DMS153 treated with DMSO at 0.1 percent for 48 hours (cell line): ENCODE measurements around the gene PDGFA.
A peak's percentile ranks its signal among the peaks of the same experiment; 100 is the strongest.

Experiments used
- DNase-seq: peaks from one replicate; lab custom pipeline; 2025; ENCODE audit not compliant: unreplicated experiment; lab: John Stamatoyannopoulos, UW

Gene PDGFA

GRCh38 chr7:491958-492713 is 27.5 kb downstream of the PDGFA start:
- no peak for DNase-seq

- DNase-seq = no peak
Observed at GRCh38 chr7:491292-491957, 28.2 kb downstream of the PDGFA start.

- DNase-seq = no peak
Observed at GRCh38 chr7:490461-491291, 29.0 kb downstream of the PDGFA start.

DNA sequence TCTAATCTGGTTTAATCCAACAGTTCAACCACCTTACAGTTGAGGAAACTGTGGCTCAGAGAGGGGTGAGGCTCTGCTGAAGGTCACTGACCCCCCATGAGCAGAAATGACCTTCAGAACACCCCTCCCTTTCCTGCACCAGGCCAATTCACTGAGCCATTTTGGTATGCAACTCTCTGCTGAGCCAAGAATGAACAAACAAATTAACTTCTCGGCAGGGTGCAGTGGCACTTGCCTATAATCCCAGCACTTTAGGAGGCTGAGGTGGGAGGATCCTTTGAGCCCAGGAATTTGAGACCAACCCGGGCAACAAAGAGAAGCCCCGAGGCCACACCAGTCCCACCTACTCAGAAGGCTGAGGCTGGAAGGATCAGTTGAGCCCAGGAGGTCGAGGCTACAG is 29.8 kb downstream of the PDGFA start:
- no peak for DNase-seq

DNA sequence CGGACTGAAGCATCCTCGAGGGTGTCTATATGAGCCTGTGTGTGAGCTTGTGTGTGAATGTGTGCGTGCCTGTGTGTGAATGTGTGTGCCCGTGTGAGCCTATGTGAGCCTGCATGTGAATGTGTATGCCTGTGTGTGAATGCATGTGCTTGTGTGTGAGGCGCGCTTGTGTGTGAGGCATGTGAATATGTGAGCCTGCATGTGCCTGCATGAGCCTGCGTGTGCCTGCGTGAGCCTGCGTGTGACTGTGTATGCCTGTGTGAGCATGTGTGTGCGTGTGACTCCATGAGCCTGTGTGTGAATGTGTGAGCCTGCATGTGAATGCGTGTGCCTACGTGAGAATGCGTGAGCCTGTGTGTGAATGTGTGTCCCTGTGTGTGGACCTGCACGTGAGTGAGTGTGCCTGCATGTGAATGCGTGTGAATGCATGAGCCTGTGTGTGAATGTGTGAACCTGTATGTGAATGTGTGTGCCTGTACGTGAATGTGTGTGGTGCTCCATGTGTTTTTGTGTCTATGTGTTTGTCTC is 33.4 kb downstream of the PDGFA start:
- no peak for DNase-seq

DNA sequence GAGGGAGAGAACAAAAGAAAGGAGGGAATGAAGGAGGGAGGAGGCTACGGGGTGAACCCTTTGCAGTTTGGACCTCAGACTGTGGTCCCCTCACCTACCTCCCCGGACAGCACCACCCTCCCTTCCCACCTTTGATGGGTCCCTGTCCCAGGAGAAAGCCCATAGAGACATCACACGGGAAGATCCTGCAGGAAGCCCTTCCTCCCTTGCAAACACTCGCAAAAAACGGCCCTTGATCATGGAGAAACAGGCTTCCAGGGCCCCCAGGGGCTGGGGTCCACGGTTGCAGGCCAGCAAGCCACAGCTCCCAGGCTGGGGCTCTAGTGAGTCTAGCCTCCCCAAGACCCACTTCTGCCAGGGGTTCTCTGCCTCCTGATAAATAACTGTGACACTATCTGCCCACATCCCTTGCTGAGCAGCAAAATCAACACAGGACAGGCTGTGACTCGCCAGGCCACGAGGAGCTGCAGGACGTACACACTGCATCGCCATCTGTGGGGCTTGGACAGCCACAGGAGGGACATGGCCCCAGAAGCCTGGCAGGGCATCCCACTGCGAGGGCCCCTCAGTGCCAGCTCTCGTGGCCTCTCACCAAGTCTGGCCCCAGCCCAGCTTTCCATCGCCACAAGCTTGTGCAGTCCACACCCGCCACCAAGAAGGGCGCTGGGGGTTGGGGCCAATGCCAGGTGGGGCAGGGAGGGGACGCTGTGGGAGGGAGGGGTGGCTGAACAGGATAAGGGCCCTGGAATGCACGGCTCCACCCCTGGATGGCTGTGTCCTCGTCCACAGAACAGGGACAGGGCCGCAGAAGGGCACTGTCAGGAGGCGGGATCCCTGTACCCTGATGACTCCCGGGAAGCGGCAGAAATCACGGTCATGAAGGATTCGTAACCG is 34.2 kb downstream of the PDGFA start:
- DNase-seq = peak; percentile 10

GRCh38 chr7:484356-485101 is 35.1 kb downstream of the PDGFA start:
- no peak for DNase-seq

DNA sequence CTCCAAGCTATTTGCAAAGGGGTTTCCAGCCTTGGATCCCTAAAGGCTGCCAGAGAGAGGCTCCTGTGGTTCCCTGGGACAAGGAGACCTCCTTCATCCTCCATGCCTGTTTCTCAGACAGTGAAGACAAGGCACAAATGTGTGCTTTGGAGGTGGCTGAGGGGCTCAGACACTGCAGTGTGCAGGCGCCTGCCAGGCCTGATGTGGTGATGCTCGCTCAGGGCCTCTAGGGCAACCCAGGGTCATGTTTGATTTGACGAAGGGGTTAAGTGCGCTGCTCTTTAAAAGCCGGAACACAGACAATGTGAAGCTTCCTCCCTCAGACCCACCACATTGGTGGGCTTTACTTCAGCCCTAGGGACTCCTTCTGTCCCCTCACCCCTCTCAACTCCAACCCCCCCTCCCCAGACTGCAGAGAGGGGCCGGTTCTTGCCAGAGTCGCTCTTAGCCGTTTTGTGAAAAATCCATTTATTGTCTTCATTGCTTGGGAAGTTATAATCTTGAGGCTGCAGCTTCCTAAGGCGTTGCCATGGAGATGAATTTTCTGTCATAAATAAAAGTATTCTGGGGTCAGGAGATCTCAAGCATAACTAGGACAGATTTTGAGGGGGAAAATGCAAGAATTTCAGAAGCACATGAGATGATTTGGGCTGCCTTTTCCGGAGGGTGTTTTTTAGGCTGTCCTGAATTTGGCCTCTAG is 35.8 kb downstream of the PDGFA start:
- DNase-seq = no peak

DNA sequence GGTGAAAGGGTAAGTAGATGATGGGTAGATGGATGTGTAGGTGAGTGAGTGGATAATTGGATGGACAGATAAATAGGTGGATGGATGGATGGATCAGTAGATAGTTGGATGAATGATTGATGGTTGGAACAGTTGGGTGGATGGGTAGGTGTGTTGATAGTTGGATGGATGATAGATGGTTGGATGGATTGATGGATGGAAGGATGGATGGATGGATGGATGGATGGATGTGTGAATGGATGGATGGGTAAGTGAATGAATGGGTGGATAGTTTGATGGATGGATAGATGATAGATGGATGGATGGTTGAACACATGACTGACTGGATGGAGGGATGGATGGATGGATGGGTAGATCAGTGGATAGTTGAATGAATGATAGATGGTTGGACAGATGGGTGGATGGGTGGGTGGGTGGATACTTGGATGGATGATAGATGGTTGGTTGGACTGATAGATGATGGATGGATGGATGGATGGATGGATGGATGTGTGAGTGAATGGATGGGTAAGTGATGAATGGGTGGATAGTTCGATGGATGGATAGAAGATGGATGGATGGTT is 37.0 kb downstream of the PDGFA start:
- no peak for DNase-seq

DNA sequence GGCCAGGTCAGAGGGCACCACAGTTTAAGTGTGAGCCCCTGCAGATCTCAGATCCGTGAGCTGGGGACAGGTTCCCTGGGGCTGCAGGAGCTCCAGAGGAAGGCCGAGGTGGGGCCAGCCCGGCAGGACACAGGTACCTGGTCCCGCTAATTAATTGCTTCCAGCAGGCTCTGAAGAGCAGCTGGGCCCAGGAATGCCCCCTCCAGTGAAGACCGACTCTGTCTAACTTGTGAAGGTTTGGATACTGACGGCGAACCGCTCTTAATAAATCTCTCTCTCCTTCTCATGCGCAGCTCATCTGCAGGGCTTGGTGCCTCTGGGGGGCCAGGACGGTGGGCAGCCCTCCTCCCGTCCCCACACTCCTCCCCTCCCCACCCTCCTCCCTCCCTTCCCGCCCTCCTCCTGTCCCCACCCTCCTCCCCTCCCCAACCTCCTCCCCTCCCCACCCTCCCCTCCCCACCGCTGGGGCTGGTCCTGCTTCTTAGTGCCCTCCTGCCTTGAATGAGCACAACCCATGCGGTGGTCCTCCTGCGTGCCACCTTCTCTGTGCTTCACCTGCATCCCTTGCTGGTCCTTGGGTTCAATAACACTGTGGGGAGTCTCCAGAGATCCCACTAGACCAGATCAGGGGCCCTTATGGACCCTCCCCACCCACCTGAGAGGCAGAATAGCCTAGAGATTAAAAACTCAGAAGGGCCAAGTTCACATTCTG is 38.3 kb downstream of the PDGFA start:
- no peak for DNase-seq

DNA sequence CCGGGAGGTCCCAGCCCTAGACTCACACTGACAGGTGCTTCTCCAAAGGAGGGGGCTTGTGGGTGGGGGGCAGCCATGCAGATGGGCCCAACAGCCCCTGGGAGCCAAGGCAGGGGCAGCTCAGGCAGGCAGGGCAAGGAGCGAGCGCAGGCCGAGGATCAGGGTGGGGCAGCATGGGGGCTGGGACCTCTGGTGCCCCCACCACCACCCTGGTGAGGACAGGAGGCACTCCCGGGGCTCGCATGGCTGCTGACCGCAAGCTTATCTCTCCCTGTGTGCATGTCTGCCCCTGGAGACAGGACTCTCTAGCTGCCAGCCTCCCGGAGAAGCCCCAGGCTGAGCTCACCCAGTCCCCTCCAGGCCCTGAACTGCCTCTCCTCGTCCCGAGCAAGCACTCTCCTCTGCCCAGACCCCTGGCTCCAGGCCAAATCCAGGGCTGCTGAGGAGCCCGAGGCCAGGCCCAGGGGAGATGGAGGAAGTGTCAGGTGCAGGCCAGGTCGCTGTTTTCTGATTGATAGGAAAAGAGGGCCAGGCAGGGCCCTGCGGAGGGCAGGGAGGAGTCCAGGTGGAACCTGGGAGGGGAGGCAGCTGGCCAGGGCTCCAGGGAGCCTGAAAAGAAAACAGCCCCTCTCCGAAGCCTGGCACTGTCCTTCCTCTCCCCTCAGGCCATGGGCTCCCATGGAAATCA is 39.0 kb downstream of the PDGFA start:
- DNase-seq = peak; percentile 38

GRCh38 chr7:479948-480499 is 39.6 kb downstream of the PDGFA start:
- DNase-seq = no peak

GRCh38 chr7:479115-479947 is 40.3 kb downstream of the PDGFA start:
- DNase-seq = no peak

DNA sequence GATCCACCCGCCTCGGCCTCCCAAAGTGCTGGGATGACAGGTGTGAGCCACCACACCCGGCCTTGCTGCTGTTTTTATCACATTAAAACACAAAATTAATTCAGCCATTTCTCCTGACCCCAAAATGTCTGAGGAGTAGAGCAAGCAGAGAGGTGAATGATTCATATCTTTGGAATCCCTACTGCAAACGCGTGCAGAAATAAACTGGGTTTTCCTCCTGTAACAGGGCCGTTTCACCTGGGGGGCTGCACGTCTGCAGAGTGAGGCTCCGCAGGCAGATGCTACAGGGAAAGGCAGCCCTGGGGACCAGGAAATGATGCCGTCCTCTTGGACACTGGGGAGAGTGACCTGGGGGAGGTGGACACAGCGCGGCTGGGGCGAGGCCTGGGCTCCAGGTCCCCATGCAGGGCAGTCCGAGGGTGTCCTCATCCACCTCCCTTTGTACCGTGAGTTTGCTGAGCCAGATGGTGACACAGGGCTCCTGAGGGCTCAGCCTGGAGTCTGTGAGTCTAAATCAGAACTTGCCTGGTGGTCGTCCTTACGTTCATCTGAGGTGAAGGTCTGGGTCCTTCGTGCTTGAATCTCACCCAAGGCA is 41.9 kb downstream of the PDGFA start:
- no peak for DNase-seq

DNA sequence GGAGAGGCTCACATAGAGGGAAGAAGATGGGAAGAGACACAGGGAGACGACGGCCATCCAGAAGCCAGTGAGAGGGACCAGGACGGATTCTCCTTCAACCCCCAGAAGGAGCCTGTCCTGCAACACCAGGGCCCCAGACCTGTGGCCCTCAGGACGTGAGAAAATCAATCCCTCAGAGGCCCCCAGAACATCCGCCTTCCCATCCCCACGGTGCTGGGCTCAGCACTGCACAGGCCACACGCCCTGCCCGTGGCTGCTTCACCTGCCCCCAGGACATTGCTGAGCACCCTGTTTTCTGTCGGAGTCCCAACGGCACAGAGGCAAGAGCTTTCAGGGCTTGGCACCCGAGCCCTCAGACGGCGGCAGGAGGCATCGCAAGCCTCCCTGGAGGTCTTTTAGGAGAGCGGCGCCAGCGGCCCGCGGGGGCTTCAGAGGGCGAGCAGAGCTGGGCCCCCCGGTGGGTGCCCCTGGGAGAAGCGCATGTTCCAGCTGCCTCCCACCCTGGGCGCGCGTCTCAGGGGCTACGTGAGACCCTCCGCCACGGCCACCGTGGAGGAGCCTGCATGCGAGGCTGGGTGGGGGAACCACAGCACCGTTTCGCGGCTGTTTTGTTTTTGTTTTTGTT is 42.8 kb downstream of the PDGFA start:
- DNase-seq = no peak

- DNase-seq = no peak
Observed at GRCh38 chr7:475951-476441, 43.6 kb downstream of the PDGFA start.
